MM.1S (cell line): ENCODE results near the gene ADRA2C.

Experiments
- CTCF ChIP-seq: fragments of 300-600 bp; sonication (generic); IDR thresholded peaks from 2 replicates; pipeline ENCODE4 v1.5.1; 2016; ENCODE audit warnings: antibody characterized with exemption, low read length, mixed read lengths
- EZH2 ChIP-seq: fragments of 300-600 bp; sonication (generic); optimal IDR thresholded peaks from 2 replicates; pipeline ENCODE3; 2017; ENCODE audit warnings: low read depth, mild to moderate bottlenecking, antibody characterized with exemption, low read length, mixed read lengths
- EZH2phosphoT487 ChIP-seq: fragments of 300-600 bp; sonication (generic); IDR thresholded peaks from 2 replicates; pipeline ENCODE4 v1.6.1; 2018; ENCODE audit warnings: antibody characterized with exemption, low read length

GRCh38 chr4:3808597-3808996 is 42.4 kb downstream of the ADRA2C start:
- no peak for TF ChIP-seq CTCF
- no peak for TF ChIP-seq EZH2phosphoT487
- TF ChIP-seq EZH2 = no peak
